KBM-7 (cell line): ENCODE measurements around the gene AZU1.
"Not testable (repeated sequence)": the region's sequence is repeated elsewhere in the genome, so short reads cannot be mapped to it uniquely, and the experiment has no call there.

ENCODE experiments used
- DNase-seq: peaks from one replicate; pipeline ENCODE4 v3.0.0-alpha.2; 2015
- in situ Hi-C: fragments of 300-500 bp; cut with MboI; formaldehyde crosslinking; loops from 2 replicates; pipeline ENCODE4 v1.14.3; 2020; ENCODE audit warnings: low sequenced_read_pairs, low pct_unique_long_range_greater_than_20kb, mixed read lengths

AZU1 gene

GRCh38 chr19:807627-808422 is 19.8 kb upstream of the AZU1 start:
- in situ Hi-C loops, result no loop called here
- DNase-seq, result no peak

DNA sequence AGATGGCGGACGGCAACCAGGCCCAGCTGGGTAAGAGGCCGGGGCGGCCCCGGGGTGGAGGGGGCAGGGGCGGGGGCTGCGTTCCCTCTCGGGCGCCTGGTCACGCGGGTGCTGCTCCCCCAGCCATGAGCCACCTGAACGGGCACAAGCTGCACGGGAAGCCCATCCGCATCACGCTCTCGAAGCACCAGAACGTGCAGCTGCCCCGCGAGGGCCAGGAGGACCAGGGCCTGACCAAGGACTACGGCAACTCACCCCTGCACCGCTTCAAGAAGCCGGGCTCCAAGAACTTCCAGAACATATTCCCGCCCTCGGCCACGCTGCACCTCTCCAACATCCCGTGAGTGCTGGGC is 19.2 kb upstream of the AZU1 start:
- no peak for DNase-seq
- in situ Hi-C loops, result no loop called here

GRCh38 chr19:810077-810855 is 17.4 kb upstream of the AZU1 start:
- no peak for DNase-seq
- in situ Hi-C loops, result no loop called here

GRCh38 chr19:810883-811489 is 16.7 kb upstream of the AZU1 start:
- in situ Hi-C loops, result no loop called here
- no peak for DNase-seq

DNA sequence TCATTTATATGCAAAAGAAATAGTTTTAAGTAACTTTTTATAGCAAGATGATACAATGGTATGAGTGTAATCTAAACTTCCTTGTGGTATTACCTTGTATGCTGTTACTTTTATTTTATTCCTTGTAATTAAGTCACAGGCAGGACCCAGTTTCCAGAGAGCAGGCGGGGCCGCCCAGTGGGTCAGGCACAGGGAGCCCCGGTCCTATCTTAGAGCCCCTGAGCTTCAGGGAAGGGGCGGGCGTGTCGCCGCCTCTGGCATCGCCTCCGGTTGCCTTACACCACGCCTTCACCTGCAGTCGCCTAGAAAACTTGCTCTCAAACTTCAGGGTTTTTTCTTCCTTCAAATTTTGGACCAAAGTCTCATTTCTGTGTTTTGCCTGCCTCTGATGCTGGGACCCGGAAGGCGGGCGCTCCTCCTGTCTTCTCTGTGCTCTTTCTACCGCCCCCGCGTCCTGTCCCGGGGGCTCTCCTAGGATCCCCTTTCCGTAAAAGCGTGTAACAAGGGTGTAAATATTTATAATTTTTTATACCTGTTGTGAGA is 16.1 kb upstream of the AZU1 start:
- no peak for DNase-seq
- in situ Hi-C loops, result no loop called here

DNA sequence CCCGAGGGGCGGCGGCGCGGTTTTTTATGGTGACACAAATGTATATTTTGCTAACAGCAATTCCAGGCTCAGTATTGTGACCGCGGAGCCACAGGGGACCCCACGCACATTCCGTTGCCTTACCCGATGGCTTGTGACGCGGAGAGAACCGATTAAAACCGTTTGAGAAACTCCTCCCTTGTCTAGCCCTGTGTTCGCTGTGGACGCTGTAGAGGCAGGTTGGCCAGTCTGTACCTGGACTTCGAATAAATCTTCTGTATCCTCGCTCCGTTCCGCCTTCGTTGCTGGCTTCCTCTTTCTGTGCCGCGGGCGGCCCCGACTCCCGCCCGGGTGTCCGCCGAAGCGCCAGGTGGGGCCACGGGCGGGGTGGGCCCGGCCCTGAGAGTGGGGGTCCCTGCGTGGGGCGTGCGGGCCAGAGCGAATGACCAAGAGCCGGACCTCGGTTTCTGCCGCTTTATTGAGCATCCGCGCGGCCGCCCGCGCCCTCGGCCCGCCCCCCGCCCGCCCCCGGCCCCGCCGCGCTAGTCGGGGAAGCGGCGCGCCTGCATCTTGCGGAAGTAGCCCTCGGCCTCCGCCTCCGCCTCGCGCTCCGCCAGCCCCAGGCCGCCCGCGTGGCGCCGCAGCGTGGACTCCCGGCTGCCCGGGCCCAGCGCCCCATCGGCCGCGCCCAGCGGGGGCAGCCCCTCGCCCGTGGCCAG is 15.4 kb upstream of the AZU1 start:
- no peak for DNase-seq
- in situ Hi-C loops, result no loop called here

GRCh38 chr19:812747-813218 is 14.9 kb upstream of the AZU1 start:
- in situ Hi-C loops, result no loop called here
- no peak for DNase-seq

DNA sequence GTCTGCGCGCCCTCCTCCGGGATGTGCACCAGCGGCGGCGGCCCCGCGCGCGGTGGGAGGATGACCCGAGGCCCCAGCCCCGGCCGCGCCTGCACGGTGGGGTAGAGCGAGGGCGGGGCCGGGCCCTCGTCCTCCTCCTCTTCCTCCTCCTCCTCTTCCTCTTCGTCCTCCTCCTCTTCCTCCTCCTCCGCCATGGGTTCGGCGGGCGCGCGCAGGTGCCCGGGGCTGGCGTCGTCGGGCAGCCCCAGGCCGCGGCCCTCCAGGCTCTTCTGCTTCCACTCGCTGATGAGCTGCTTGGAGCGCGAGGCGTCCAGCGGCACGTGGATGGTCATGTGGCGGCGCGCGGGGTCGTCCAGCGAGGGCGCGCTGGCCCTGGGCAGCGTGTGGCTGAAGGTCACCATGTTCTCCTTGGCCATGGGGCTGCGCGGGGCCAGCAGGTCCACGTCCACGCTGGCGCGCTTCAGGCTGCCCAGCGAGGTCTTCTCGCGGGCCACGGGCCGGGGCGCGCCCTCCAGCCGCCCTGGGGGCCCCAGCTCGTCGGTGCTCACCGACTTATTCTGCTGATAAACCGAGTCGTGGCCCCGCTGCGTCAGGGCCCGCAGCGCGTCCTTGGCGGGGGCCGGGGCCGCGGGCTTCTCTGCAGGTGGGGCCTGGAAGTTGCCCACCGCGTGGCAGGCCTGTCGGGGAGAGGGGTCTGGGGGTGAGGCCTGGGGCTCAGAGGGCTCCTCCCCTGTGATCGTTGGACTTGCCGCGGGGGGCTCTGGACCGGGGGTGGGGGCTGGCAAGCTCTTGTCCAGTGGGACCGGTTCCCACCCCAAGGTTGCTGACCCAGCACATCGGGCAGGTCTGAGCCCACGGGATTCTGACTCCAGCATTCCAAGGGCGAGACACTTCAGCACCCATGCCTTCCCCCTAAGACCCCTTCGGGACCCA is 14.2 kb upstream of the AZU1 start:
- in situ Hi-C loops, result no loop called here
- DNase-seq, result no peak

DNA sequence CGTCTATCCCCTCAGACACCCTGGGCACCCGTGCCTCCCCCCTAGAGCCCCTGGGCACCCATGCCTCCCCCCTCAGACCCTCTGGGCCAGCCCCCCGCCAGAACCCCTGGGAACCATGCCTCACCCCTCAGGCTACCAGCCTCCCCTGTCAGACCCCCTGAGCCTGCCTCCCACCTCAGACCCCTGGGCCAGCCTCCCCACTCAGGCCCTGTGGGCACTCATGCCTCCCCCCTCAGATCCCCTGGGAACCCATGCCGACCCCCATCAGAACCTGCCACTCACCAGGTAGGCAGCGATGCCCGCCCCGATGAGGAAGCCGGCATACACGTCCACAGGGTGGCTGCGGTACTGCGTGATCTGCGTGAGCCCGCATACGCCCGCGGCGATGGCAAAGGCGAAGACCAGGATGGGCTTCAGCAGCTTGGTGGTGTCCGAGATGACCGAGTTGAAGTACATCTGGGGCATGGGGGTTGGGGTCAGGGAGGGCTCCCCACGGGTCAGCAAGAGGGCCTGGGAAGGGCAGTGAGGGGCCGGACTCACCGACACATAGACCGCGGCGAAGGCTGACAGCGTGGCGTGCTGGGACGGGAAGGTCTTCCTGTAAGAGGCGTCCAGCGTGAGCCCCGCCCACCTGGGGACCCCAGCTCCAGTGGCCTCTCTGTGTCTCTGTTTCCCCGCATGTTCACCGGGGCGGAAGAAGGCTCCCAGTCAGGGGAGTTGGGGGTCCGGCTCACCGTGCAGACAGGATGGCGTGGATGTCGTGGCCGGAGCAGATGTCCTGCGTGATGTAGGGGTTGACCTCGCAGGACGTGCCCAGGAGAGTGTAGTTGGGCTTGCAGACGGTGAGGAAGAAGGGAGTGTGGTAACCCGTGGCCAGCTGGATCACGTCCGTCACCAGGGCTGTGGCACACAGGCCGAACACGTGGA is 13.2 kb upstream of the AZU1 start:
- in situ Hi-C loops, result no loop called here
- DNase-seq, result no peak

DNA sequence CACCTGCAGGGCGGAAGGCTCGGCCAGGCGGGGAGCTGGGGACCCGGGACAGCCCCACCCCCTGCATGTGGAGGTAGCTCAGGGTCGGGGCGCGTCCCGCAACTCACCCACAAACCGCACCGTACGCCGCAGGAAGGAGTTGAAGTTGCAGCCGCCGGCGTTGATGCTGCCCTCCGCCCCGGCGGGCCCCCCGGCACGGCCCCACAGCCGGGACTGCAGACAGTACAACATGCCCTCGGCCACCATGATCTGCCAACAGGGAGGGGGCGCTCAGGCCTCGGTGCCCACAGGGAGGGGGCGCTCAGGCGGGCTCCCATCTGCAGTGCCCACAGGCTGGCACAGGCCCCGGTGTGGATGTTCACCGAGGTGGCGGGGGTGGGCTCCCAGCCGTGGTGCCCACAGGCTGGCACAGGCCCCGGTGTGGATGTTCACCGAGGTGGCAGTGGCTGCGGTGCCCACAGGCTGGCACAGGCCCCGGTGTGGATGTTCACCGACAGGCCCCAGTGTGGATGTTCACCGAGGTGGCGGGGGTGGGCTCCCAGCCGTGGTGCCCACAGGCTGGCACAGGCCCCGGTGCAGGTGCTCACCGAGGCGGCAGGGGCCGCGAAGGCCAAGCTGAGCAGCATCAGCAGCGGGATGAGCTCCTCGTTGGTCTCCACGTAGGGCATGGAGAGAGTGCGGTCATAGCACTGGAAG is 12.4 kb upstream of the AZU1 start:
- no peak for DNase-seq
- in situ Hi-C loops, result no loop called here

- no peak for DNase-seq
These were observed 11.7 kb upstream of the AZU1 start for GRCh38 chr19:815775-816499.

GRCh38 chr19:816500-816857 is 11.2 kb upstream of the AZU1 start:
- no peak for DNase-seq
- in situ Hi-C loops, result no loop called here

More at GRCh38 chr19:815775-816499, 11.7 kb upstream of the AZU1 start:
- in situ Hi-C loops, result no loop called here

GRCh38 chr19:820212-820611 is 7.4 kb upstream of the AZU1 start:
- DNase-seq, in situ Hi-C loops: not testable (repeated sequence)

DNA sequence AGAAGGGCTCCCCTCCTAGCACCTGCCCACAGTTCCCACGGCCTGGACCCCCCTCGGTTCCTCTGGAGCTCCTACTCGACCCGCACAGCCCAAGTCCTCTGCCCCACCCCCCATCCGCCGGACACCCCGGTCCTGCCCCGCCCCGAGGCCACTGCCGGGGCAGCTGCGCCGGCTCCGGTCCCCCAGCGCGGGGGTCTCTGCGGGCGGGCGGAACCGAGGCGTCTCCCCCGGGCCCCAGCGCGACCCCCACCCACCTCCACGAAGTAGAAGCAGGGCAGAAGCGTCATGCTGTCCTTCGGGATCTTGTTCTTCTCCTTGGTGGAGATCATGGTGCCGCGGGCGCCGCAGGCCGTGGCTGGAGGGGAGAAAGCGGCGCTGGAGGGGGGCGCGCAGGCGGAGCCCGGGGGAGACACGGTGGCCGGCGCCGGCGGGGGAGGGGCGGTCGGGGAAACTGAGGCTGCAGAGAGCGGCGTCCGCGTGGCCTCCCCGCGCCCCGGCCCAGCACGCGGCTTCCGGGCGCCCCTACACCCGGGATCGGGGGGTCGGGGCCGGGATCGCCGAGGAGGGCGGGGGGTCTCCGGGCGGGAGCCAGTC is 6.3 kb upstream of the AZU1 start:
- DNase-seq, result no peak
- in situ Hi-C loops, result no loop called here

- DNase-seq, result no peak
- in situ Hi-C loops, result no loop called here
These were observed 5.7 kb upstream of the AZU1 start, which contains the start of gene PLPPR3 for GRCh38 chr19:821825-822503. TSS of gene PLPPR3 (minus strand) at chr19:821955. CDS start at chr19:821559, 396 bp downstream.
